Liver (tissue), 9 donors: Measurements from ENCODE around the gene LRFN5. TPM values are rescaled to one million over a fixed set of nuclear protein-coding genes. Genes with fewer than 3 reads are reported as not detected.

ENCODE experiments used
- DNase-seq: peaks from one replicate; pipeline ENCODE4 v3.0.0-alpha.2; 2017; ENCODE audit warnings: low spot score
- H3K27ac ChIP-seq, 2 donors: one replicate each; pipeline ENCODE4 v1.7.0; 2013; ENCODE audit warnings: inconsistent platforms in 2 of 2, low read length in 2 of 2, control low read depth in 1 of 2, low read depth in 1 of 2, mild to moderate bottlenecking in 1 of 2
- H3K27me3 ChIP-seq, 4 donors: one replicate each; pipeline versions ENCODE4 v1.6.1 to v1.7.0; 2013; ENCODE audit warnings: low read length in 3 of 4, inconsistent platforms in 1 of 4, mild to moderate bottlenecking in 1 of 4, moderate library complexity in 1 of 4; ENCODE audit not compliant: control insufficient read depth in 4 of 4, insufficient read depth in 4 of 4
- H3K36me3 ChIP-seq, 4 donors: one replicate each; pipeline versions ENCODE4 v1.6.1 to v1.7.0; 2013; ENCODE audit warnings: low read length in 3 of 4, mild to moderate bottlenecking in 3 of 4, low read depth in 1 of 4, moderate library complexity in 1 of 4; ENCODE audit not compliant: control insufficient read depth in 4 of 4, insufficient read depth in 3 of 4
- H3K4me1 ChIP-seq, 4 donors: one replicate each; pipeline versions ENCODE4 v1.6.1 to v1.7.0; 2013; ENCODE audit warnings: low read length in 3 of 4, mild to moderate bottlenecking in 3 of 4, moderate library complexity in 1 of 4; ENCODE audit not compliant: control insufficient read depth in 4 of 4, insufficient read depth in 4 of 4
- H3K4me3 ChIP-seq, 3 donors: one replicate each; pipeline versions ENCODE4 v1.6.1 to v1.7.0; 2013; ENCODE audit warnings: low read length in 3 of 3, control low read depth in 1 of 3, low read depth in 1 of 3, mild to moderate bottlenecking in 1 of 3
- H3K9ac ChIP-seq, 2 donors: one replicate each; pipeline ENCODE4 v1.7.0; 2013; ENCODE audit warnings: low read length in 2 of 2, mild to moderate bottlenecking in 2 of 2, moderate library complexity in 2 of 2, control low read depth in 1 of 2, low read depth in 1 of 2
- H3K9me3 ChIP-seq, 4 donors: one replicate each; pipeline versions ENCODE4 v1.6.1 to v1.7.0; 2013; ENCODE audit warnings: low read length in 3 of 4; ENCODE audit not compliant: control insufficient read depth in 4 of 4
- EGR1 ChIP-seq, 2 donors: IDR thresholded peaks; 2 replicates each; pipeline ENCODE4 v1.6.1; 2016 to 2018; ENCODE audit warnings: antibody characterized with exemption in 2 of 2, low read depth in 2 of 2
- FOXA1 ChIP-seq: IDR thresholded peaks from 2 replicates; pipeline ENCODE4 v1.6.1; 2016; ENCODE audit warnings: antibody characterized with exemption
- GABPA ChIP-seq, 2 donors: IDR thresholded peaks in 1 of 2; conservative IDR thresholded peaks in 1 of 2; 2 replicates each; pipeline ENCODE4 v1.6.1; 2016; ENCODE audit warnings: antibody characterized with exemption in 2 of 2, mild to moderate bottlenecking in 1 of 2, moderate library complexity in 1 of 2
- HNF4A ChIP-seq, 2 donors: conservative IDR thresholded peaks; 2 replicates each; pipeline ENCODE4 v1.6.1; 2016; ENCODE audit warnings: antibody characterized with exemption in 2 of 2, mild to moderate bottlenecking in 2 of 2
- NR2F2 ChIP-seq: IDR thresholded peaks from 2 replicates; pipeline ENCODE4 v1.6.1; 2016; ENCODE audit warnings: antibody characterized with exemption
- RAD21 ChIP-seq, 2 donors: IDR thresholded peaks; 2 replicates each; pipeline ENCODE4 v1.6.1; 2016; ENCODE audit warnings: antibody characterized with exemption in 2 of 2, mild to moderate bottlenecking in 2 of 2
- RXRA ChIP-seq, 2 donors: IDR thresholded peaks; 2 replicates each; pipeline ENCODE4 v1.6.1; 2017 to 2018; ENCODE audit warnings: antibody characterized with exemption in 2 of 2, mild to moderate bottlenecking in 1 of 2
- SP1 ChIP-seq: IDR thresholded peaks from 2 replicates; pipeline ENCODE4 v1.6.1; 2018; ENCODE audit warnings: antibody characterized with exemption, mild to moderate bottlenecking
- YY1 ChIP-seq: IDR thresholded peaks from 2 replicates; pipeline ENCODE4 v1.6.1; 2016; ENCODE audit warnings: antibody characterized with exemption, mild to moderate bottlenecking
- WGBS: extraction: QIAGEN DNeasy Blood & Tissue Kit; methylation state at CpG from one replicate; pipeline ENCODE4 v1.1.7; 2013; 5-methylcytosine and 5-hydroxymethylcytosine counted together
- polyA plus RNA-seq, 2 donors: library from polyadenylated mRNA; stranded (reverse) in 1 of 2; unstranded in 1 of 2; fragments of 200-250 nt in 1 of 2; fragments of >200 nt in 1 of 2; fragmentation: Nextera tagmentation in 1 of 2; extraction: Ambion mirVana in 1 of 2; gene quantifications; one replicate each; pipeline versions ENCODE4 v1.2.1 to v1.2.3, GENCODE V29; 2013 to 2015
- total RNA-seq, 2 donors: library from RNA; depleted of rRNA; stranded (reverse); fragments of >200 nt; gene quantifications; one replicate each; pipeline ENCODE4 v1.2.3, GENCODE V29; 2014
- TF ChIP-seq, protein P1 (sequence below): IDR thresholded peaks from 2 replicates; pipeline ENCODE4 v1.6.1; 2016; ENCODE audit warnings: antibody characterized with exemption, mild to moderate bottlenecking
- TF ChIP-seq, protein P2 (sequence below): fragments of 150-350 bp; IDR thresholded peaks from 2 replicates; pipeline ENCODE4 v1.5.1; 2017; ENCODE audit warnings: improper control_type of control experiment, low read depth, low read length; ENCODE audit not compliant: missing input control
- TF ChIP-seq, protein P3 (sequence below): IDR thresholded peaks from 2 replicates; pipeline ENCODE4 v1.6.1; 2016; ENCODE audit warnings: antibody characterized with exemption
- TF ChIP-seq, protein P4 (sequence below): IDR thresholded peaks from 2 replicates; pipeline ENCODE4 v1.6.1; 2016; ENCODE audit warnings: antibody characterized with exemption
- donor health status: healthy.
- donor health status: healthy.
- donor health status: healthy.
- donor health status: healthy.
- donor health status: healthy.

LRFN5 gene
- total and polyA plus RNA-seq, 4 donors: 0.07 to 0.23 (median 0.08) TPM; not detected in 1

DNA sequence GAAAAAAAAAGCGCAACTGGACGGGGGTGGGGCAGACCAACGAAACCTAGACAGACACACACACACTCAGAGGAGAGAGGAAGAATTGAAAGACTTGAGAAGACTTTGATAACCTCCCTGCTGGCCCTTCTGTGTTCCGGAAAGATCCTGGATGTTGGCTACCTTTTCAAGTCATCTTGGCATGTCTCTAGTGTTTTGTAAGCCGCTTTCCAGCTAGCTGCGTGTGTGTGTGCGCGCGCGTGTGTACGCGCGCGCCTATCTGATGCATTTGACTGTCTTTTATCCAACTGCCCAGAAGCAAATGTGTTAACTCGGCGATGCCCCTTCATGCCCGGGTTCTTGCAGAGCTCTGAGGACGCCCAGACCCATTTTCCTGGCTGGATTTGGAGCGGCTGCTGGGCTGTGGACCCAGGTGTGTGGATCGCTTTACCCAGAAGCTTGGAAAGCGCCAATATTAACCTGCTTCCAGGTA is 664 bp downstream of the LRFN5 start:
- Histone ChIP-seq H3K4me3 (peak overlapping the region in 2 of 3 donors; percentile 42 to 60), H3K4me1 (peaks cover 11 to 41% (median 34%) of the 10 kb centered on the region in 4 donors), H3K9me3 (no peaks in the 10 kb centered on the region), H3K27ac (no peak overlapping the region), H3K36me3 (no peaks in the 10 kb centered on the region), H3K27me3 (peaks cover 7 to 41% (median 18%) of the 10 kb centered on the region in 4 donors), H3K9ac (no peak overlapping the region)
- 2% methylated on average over 21 of the region's 21 CpGs for WGBS
- TF ChIP-seq RXRA (IDR thresholded peaks at IDR 0.05) (no peak), YY1 (no peak), HNF4A (conservative IDR thresholded peaks at IDR 0.05) (no peak), GABPA (IDR thresholded peaks at IDR 0.05 in 1 of 2, conservative IDR thresholded peaks at IDR 0.05 in 1 of 2) (no peak), EGR1 (IDR thresholded peaks at IDR 0.05; ENCODE audit: low read depth in 2 of 2) (no peak), NR2F2 (no peak), FOXA1 (no peak), SP1 (no peak), RAD21 (IDR thresholded peaks at IDR 0.05) (no peak)
- TF ChIP-seq, protein P1, sequence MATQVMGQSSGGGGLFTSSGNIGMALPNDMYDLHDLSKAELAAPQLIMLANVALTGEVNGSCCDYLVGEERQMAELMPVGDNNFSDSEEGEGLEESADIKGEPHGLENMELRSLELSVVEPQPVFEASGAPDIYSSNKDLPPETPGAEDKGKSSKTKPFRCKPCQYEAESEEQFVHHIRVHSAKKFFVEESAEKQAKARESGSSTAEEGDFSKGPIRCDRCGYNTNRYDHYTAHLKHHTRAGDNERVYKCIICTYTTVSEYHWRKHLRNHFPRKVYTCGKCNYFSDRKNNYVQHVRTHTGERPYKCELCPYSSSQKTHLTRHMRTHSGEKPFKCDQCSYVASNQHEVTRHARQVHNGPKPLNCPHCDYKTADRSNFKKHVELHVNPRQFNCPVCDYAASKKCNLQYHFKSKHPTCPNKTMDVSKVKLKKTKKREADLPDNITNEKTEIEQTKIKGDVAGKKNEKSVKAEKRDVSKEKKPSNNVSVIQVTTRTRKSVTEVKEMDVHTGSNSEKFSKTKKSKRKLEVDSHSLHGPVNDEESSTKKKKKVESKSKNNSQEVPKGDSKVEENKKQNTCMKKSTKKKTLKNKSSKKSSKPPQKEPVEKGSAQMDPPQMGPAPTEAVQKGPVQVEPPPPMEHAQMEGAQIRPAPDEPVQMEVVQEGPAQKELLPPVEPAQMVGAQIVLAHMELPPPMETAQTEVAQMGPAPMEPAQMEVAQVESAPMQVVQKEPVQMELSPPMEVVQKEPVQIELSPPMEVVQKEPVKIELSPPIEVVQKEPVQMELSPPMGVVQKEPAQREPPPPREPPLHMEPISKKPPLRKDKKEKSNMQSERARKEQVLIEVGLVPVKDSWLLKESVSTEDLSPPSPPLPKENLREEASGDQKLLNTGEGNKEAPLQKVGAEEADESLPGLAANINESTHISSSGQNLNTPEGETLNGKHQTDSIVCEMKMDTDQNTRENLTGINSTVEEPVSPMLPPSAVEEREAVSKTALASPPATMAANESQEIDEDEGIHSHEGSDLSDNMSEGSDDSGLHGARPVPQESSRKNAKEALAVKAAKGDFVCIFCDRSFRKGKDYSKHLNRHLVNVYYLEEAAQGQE: no peak
- TF ChIP-seq, protein P2, sequence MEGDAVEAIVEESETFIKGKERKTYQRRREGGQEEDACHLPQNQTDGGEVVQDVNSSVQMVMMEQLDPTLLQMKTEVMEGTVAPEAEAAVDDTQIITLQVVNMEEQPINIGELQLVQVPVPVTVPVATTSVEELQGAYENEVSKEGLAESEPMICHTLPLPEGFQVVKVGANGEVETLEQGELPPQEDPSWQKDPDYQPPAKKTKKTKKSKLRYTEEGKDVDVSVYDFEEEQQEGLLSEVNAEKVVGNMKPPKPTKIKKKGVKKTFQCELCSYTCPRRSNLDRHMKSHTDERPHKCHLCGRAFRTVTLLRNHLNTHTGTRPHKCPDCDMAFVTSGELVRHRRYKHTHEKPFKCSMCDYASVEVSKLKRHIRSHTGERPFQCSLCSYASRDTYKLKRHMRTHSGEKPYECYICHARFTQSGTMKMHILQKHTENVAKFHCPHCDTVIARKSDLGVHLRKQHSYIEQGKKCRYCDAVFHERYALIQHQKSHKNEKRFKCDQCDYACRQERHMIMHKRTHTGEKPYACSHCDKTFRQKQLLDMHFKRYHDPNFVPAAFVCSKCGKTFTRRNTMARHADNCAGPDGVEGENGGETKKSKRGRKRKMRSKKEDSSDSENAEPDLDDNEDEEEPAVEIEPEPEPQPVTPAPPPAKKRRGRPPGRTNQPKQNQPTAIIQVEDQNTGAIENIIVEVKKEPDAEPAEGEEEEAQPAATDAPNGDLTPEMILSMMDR: no peak
- TF ChIP-seq, protein P3, sequence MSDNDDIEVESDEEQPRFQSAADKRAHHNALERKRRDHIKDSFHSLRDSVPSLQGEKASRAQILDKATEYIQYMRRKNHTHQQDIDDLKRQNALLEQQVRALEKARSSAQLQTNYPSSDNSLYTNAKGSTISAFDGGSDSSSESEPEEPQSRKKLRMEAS: no peak
- TF ChIP-seq, protein P4, sequence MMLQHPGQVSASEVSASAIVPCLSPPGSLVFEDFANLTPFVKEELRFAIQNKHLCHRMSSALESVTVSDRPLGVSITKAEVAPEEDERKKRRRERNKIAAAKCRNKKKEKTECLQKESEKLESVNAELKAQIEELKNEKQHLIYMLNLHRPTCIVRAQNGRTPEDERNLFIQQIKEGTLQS: no peak
- no peak for DNase-seq

DNA sequence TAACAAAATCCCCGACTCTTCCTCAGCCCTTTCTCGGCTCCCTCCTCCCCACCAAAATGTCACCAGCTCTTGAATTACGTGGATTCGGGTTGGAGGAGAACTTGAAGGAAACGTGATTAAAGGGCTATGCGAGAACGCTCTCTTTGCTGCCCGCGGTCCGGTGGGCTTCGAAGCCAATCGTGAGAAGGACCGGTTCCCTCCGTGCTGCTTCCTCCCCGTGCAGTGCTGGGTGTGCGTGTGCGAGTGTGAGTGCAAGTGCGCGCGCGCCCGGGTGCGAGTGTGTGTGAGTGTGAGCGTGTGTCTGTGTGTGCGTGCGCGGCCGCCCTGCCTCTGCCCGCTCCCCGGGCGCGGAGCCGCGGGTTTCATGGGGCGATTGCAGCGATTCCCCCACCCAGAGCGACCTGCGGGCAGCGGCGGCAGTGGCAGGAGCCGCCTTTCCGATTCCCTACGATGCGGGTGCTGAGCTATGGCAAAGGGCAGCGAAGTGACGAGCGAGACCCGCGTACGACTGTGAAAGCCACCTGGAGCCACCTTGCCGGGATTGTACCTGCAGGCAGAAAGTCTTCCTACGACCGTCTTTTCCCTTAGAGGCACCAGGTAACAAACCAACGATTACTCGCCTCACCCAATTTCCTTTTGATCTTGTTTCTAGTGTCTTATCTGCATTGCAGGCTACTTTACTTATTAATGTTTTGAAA is 1.4 kb downstream of the LRFN5 start:
- Histone ChIP-seq H3K27me3 (peaks cover 7 to 41% (median 17%) of the 10 kb centered on the region in 4 donors), H3K36me3 (no peaks in the 10 kb centered on the region), H3K9me3 (no peaks in the 10 kb centered on the region), H3K4me3 (peak overlapping the region in 1 of 3 donors; percentile 60), H3K27ac (no peak overlapping the region), H3K4me1 (peaks cover 11 to 41% (median 34%) of the 10 kb centered on the region in 4 donors), H3K9ac (no peak overlapping the region)
- 3% methylated on average over 55 of the region's 55 CpGs for WGBS
- TF ChIP-seq GABPA (IDR thresholded peaks at IDR 0.05 in 1 of 2, conservative IDR thresholded peaks at IDR 0.05 in 1 of 2): no peak
- TF ChIP-seq FOXA1: no peak
- TF ChIP-seq, protein P2: no peak
- no peak for TF ChIP-seq HNF4A (conservative IDR thresholded peaks at IDR 0.05)
- TF ChIP-seq, protein P3: no peak
- TF ChIP-seq EGR1 (IDR thresholded peaks at IDR 0.05; ENCODE audit: low read depth in 2 of 2): no peak
- no peak for DNase-seq
